Measurements from ENCODE around the gene C22orf15. TPM values are rescaled to one million over a fixed set of nuclear protein-coding genes. Genes with fewer than 3 reads are reported as not detected.
A peak's percentile ranks its signal among the peaks of the same experiment; 100 is the strongest.

Gene C22orf15
- total RNA-seq, 2 donors from 2014 or later, result not detected

DNA sequence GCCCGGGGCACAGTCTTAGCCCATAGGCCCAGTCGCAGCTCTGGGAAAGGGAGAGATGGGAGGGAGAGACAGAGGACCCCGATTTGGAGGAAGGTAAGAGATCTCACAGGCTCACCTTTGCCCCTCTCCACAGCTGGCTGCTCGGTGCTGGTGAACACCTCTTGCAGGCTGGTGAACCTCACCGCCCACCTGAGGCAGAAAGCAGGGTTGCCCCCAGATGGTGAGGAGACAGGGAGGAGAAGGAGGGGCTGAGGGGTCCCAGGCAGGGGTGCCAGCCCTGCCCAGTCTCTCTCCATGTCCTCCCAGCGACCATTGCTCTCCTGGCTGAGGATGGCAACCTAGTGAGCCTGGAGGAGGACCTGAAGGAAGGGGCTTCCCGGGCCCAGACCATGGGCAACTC lies 1.2 kb downstream of the C22orf15 start:
- ATAC-seq (ENCODE audit: insufficient number of reproducible peaks, low FRiP score, low read depth) (no peak), DNase-seq (ENCODE audit: low spot score) (no peak)
- no peak overlapping the region for H3K27ac ChIP-seq
- H3K9me3 ChIP-seq, result no peaks in the 10 kb centered on the region
- no peaks in the 10 kb centered on the region for H3K27me3 ChIP-seq (replicated peaks; ENCODE audit: insufficient read depth)
- peak overlapping the region; percentile 67 for H3K4me3 ChIP-seq
- peaks cover 8 to 35% of the 10 kb centered on the region in 2 donors for H3K4me1 ChIP-seq (ENCODE audit: control insufficient read depth in 1 of 2, low read depth in 2 of 2)
- TF ChIP-seq, protein P1, sequence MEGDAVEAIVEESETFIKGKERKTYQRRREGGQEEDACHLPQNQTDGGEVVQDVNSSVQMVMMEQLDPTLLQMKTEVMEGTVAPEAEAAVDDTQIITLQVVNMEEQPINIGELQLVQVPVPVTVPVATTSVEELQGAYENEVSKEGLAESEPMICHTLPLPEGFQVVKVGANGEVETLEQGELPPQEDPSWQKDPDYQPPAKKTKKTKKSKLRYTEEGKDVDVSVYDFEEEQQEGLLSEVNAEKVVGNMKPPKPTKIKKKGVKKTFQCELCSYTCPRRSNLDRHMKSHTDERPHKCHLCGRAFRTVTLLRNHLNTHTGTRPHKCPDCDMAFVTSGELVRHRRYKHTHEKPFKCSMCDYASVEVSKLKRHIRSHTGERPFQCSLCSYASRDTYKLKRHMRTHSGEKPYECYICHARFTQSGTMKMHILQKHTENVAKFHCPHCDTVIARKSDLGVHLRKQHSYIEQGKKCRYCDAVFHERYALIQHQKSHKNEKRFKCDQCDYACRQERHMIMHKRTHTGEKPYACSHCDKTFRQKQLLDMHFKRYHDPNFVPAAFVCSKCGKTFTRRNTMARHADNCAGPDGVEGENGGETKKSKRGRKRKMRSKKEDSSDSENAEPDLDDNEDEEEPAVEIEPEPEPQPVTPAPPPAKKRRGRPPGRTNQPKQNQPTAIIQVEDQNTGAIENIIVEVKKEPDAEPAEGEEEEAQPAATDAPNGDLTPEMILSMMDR (IDR thresholded peaks at IDR 0.05), result no peak
- H3K36me3 ChIP-seq, result no peaks in the 10 kb centered on the region

DNA sequence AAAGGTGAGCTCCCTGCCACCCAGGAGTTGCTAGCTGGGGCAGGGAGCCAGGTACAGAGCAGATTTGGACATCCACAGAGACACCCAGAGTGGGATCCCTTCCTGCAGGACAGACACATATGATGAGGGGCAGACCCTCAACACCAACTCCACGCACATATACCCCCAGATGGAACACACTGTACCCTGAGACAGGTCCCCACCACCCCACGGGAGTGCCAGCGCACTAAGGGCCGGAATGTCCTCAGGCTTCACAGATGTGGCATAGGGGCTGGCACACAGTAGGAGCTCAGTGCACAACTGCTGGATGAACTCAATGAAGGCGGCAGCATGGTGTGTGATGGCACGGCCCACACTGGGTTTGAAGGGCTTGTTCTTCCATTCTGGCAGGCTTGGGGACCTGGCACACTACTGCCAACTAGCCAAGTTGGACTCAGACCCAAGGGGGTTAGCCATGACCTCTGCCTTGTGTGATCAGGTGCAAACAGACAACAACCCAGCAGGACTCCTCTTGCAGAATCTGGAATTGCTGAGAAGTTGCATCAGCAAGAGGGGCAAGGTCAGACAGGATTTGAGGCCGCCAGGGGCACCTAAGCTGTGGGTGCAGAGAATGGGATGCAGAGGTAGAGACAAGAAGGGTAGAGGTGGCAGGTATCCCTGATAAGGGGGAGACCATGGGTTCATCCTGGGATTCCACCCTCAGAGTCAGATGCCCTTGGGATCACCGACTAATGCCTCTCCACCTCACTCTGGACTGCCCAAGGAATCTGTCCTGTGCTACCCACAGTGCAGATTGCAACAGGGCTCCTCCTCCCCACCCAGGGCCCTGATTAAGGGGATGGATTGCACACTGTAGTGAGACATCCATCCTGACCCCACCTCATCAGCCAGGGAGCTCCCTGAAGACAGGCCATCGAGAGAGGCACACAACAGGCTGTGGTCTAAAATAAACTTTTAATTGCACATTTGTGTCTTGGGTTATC lies 2.4 kb downstream of the C22orf15 start:
- Histone ChIP-seq H3K36me3 (no peaks in the 10 kb centered on the region), H3K4me3 (no peak overlapping the region), H3K27ac (no peak overlapping the region), H3K4me1 (ENCODE audit: control insufficient read depth in 1 of 2, low read depth in 2 of 2) (peaks cover 8 to 38% of the 10 kb centered on the region in 2 donors), H3K27me3 (replicated peaks; ENCODE audit: insufficient read depth) (no peaks in the 10 kb centered on the region), H3K9me3 (no peaks in the 10 kb centered on the region)
- ATAC-seq (ENCODE audit: insufficient number of reproducible peaks, low FRiP score, low read depth) (no peak), DNase-seq (ENCODE audit: low spot score) (no peak)
- TF ChIP-seq, protein P1 (IDR thresholded peaks at IDR 0.05), result no peak

DNA sequence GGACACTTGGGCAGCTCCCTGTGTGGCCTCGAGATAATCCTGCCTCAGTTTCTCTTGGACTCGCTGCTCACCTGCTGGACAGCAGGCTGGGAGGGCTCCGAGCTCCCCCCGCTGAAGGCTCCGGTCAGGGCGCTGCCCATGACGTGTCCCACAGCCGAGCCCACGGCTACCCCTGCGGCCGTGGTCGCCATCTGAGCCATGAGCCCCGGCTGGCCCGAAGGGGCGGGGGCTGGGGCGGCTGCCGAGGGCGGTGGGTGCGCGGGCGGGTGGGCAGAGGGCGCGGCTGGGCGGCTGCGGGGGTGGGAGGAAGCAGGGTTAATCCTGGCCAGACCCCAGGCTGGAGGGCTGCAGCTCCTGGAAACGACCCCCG lies 4.5 kb downstream of the C22orf15 start:
- no peak for DNase-seq (ENCODE audit: low spot score)
- TF ChIP-seq, protein P1 (IDR thresholded peaks at IDR 0.05), result no peak
- Histone ChIP-seq H3K9me3 (no peaks in the 10 kb centered on the region), H3K27me3 (replicated peaks; ENCODE audit: insufficient read depth) (no peaks in the 10 kb centered on the region), H3K27ac (peak overlapping the region in 1 of 2 donors; percentile 59), H3K4me1 (ENCODE audit: control insufficient read depth in 1 of 2, low read depth in 2 of 2) (peaks cover 9 to 48% of the 10 kb centered on the region in 2 donors), H3K4me3 (peak overlapping the region; percentile 95), H3K36me3 (no peaks in the 10 kb centered on the region)
- ATAC-seq (ENCODE audit: insufficient number of reproducible peaks, low FRiP score, low read depth), result no peak

GRCh38 chr22:23767673-23768548 lies 5.1 kb downstream of the C22orf15 start, which contains the start of gene CHCHD10:
Gene CHCHD10 (minus strand): TSS chr22:23767972. CDS start chr22:23767874, 98 bp downstream.
- TF ChIP-seq, protein P1 (IDR thresholded peaks at IDR 0.05), result peak; percentile 80
- Histone ChIP-seq H3K27me3 (replicated peaks; ENCODE audit: insufficient read depth) (no peaks in the 10 kb centered on the region), H3K4me3 (peak within 1 kb of the TSS; percentile 95), H3K27ac (peak within 1 kb of the TSS; percentile 43 to 59), H3K4me1 (ENCODE audit: control insufficient read depth in 1 of 2, low read depth in 2 of 2) (peaks cover 11 to 47% of the 10 kb centered on the region in 2 donors), H3K9me3 (no peaks in the 10 kb centered on the region), H3K36me3 (no peaks in the 10 kb centered on the region)
- peak; percentile 31 for DNase-seq (ENCODE audit: low spot score)
- ATAC-seq (ENCODE audit: insufficient number of reproducible peaks, low FRiP score, low read depth), result peak; percentile 65
